SK-N-SH (cell line): Measurements from ENCODE around the gene OBP2A.

Experiments used
- CHD2 ChIP-seq: fragments of 150-350 bp; IDR thresholded peaks from 2 replicates; pipeline ENCODE4 v1.6.1; 2018; ENCODE audit warnings: low read length; ENCODE audit not compliant: partially characterized antibody
- CTCF ChIP-seq: fragments of 200-600 bp; sonication (generic); IDR thresholded peaks from 2 replicates; pipeline ENCODE4 v1.6.1; 2017; ENCODE audit warnings: antibody characterized with exemption, mild to moderate bottlenecking, moderate library complexity
- ELF1 ChIP-seq: IDR thresholded peaks from 2 replicates; pipeline ENCODE4 v1.4.0; 2012
- EP300 ChIP-seq, 2 experiments: IDR thresholded peaks; 2 replicates each; pipeline versions ENCODE4 v1.4.0 to v1.6.1; 2012; ENCODE audit warnings: borderline replicate concordance in 1 of 2, low read depth in 1 of 2, low read length in 1 of 2
- EZH2phosphoT487 ChIP-seq: fragments of 200-600 bp; sonication (generic); IDR thresholded peaks from 2 replicates; pipeline ENCODE4 v1.6.1; 2017; ENCODE audit warnings: low read depth, mixed run types, mild to moderate bottlenecking, antibody characterized with exemption, moderate library complexity, borderline replicate concordance
- FOXM1 ChIP-seq: IDR thresholded peaks from 2 replicates; pipeline ENCODE4 v1.4.0; 2012; ENCODE audit warnings: low read depth, mild to moderate bottlenecking
- POLR2AphosphoS5 ChIP-seq: IDR thresholded peaks from 2 replicates; pipeline ENCODE4 v1.6.1; 2012; ENCODE audit warnings: low read depth, low read length
- RAD21 ChIP-seq: IDR thresholded peaks from 2 replicates; pipeline ENCODE4 v1.6.1; 2012; ENCODE audit warnings: mild to moderate bottlenecking, low read length
- RCOR1 ChIP-seq: fragments of 150-350 bp; IDR thresholded peaks from 2 replicates; pipeline ENCODE4 v1.6.1; 2017; ENCODE audit warnings: antibody characterized with exemption, low read length
- SMC3 ChIP-seq: IDR thresholded peaks from 2 replicates; pipeline ENCODE4 v1.6.1; 2012; ENCODE audit warnings: low read depth, low read length, improper control_type of control experiment
- TEAD4 ChIP-seq: IDR thresholded peaks from 2 replicates; pipeline ENCODE4 v1.4.0; 2012; ENCODE audit warnings: mild to moderate bottlenecking, borderline replicate concordance; ENCODE audit not compliant: insufficient read depth
- TF ChIP-seq, protein P1 (sequence below): IDR thresholded peaks from 2 replicates; pipeline ENCODE4 v1.6.1; 2012; ENCODE audit warnings: mild to moderate bottlenecking, low read depth, low read length, moderate library complexity

- TF ChIP-seq CHD2 (no peak), RAD21 (no peak), CTCF (no peak), EP300 (IDR thresholded peaks at IDR 0.05; ENCODE audit: borderline replicate concordance in 1 of 2, low read depth in 1 of 2, low read length in 1 of 2) (no peak), EZH2phosphoT487 (no peak), RCOR1 (no peak), TEAD4 (no peak), SMC3 (no peak), FOXM1 (no peak), ELF1 (no peak), POLR2AphosphoS5 (no peak)
- TF ChIP-seq, protein P1, sequence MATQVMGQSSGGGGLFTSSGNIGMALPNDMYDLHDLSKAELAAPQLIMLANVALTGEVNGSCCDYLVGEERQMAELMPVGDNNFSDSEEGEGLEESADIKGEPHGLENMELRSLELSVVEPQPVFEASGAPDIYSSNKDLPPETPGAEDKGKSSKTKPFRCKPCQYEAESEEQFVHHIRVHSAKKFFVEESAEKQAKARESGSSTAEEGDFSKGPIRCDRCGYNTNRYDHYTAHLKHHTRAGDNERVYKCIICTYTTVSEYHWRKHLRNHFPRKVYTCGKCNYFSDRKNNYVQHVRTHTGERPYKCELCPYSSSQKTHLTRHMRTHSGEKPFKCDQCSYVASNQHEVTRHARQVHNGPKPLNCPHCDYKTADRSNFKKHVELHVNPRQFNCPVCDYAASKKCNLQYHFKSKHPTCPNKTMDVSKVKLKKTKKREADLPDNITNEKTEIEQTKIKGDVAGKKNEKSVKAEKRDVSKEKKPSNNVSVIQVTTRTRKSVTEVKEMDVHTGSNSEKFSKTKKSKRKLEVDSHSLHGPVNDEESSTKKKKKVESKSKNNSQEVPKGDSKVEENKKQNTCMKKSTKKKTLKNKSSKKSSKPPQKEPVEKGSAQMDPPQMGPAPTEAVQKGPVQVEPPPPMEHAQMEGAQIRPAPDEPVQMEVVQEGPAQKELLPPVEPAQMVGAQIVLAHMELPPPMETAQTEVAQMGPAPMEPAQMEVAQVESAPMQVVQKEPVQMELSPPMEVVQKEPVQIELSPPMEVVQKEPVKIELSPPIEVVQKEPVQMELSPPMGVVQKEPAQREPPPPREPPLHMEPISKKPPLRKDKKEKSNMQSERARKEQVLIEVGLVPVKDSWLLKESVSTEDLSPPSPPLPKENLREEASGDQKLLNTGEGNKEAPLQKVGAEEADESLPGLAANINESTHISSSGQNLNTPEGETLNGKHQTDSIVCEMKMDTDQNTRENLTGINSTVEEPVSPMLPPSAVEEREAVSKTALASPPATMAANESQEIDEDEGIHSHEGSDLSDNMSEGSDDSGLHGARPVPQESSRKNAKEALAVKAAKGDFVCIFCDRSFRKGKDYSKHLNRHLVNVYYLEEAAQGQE = no peak
Observed at GRCh38 chr9:135584371-135584770, 38.4 kb downstream of the OBP2A start.
